HL-60 (cell line): Measurements from ENCODE around the gene KHNYN.

Experiments
- CTCF ChIP-seq: IDR thresholded peaks from one replicate; pipeline ENCODE4 v1.5.1; 2011; ENCODE audit warnings: low read length, control low read depth, inconsistent platforms; ENCODE audit not compliant: insufficient read depth
- SPI1 ChIP-seq: IDR thresholded peaks from 2 replicates; pipeline ENCODE4 v1.6.1; 2012; ENCODE audit warnings: low read depth, mild to moderate bottlenecking, borderline replicate concordance

DNA sequence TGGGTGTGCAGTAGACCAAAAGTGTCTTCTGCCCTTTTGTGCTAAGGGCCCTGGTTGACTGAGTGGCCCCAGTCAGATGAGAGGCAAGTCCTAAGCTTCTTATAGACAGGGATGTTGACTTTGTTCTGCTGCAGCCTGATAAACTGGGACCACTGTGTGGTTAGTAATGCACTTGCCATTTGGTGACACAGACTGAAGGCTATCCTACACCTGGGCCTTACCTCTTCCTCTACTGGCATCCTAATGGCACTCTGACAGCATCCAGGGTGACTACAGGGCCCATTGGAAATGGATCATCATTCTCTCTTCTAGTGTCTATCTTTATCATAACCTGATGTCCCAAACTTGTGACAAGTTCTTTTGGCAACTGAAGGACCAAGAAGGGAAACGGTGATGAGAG lies 9.5 kb downstream of the KHNYN start:
- TF ChIP-seq CTCF (no peak), SPI1 (no peak)
